K562 (cell line): ENCODE measurements around the gene STX2. TPM values are rescaled to one million over a fixed set of nuclear protein-coding genes. Genes with fewer than 3 reads are reported as not detected.

ENCODE experiments used
- ATAC-seq: fragments of 200-7000 bp; cut with Tn5 transposase; 3 replicates; pipeline ENCODE4 v1.9.1; 2020; ENCODE audit warnings: moderate library complexity
- BruUV-seq: library from RNA; stranded (reverse); fragments of 400-500 nt; replicated peaks from 2 replicates; lab custom pipeline; 2021; lab: Mats Ljungman, UMichigan
- CTCF ChIA-PET: fragments of 300-600 bp; formaldehyde crosslinking; extraction: SDS; loops from one replicate; lab custom pipeline; 2021; ENCODE audit warnings: low intra/inter-chr PET ratio; lab: Yijun Ruan, JAX
- POLR2A ChIA-PET: fragments of 300-600, 350-650 bp; sonication (Branson Sonifier 250); formaldehyde crosslinking; extraction: SDS; loops from one replicate; lab custom pipeline; 2021; ENCODE audit warnings: antibody characterized with exemption, inconsistent platforms; lab: Yijun Ruan, JAX
- DNase-seq, 4 experiments: peaks; one replicate each; pipeline versions ENCODE4 v3.0.0 to v3.0.0-alpha.2; 2011 to 2018; ENCODE audit warnings: low spot score in 3 of 4, mixed read lengths in 3 of 4; ENCODE audit errors: extremely low read depth in 1 of 4
- FAIRE-seq: peaks from 2 replicates; lab custom pipeline; 2011; peaks lifted over from hg19 to GRCh38; lab: Jason Lieb, UNC
- H2AFZ ChIP-seq: 2 replicates; pipeline ENCODE4 v1.6.0; 2011; ENCODE audit warnings: low read depth, low read length, control low read depth, inconsistent platforms
- H3K27ac ChIP-seq: fragments of 200-600 bp; 3 replicates; pipeline ENCODE4 v1.8.0; 2011; ENCODE audit warnings: low read depth, mild to moderate bottlenecking, control low read depth, inconsistent platforms, low read length, moderate library complexity, mixed read lengths; ENCODE audit errors: extremely low read depth
- H3K27me3 ChIP-seq, 2 experiments: fragments of 300-600 bp in 1 of 2; 2 replicates in 1 of 2; 3 replicates in 1 of 2; pipeline versions ENCODE4 v1.6.0 to v1.8.0; 2011; ENCODE audit warnings: inconsistent platforms in 2 of 2, low read length in 2 of 2, mild to moderate bottlenecking in 1 of 2, mixed read lengths in 1 of 2, moderate library complexity in 1 of 2; ENCODE audit not compliant: control insufficient read depth in 2 of 2, insufficient read depth in 2 of 2
- H3K36me3 ChIP-seq: fragments of 300-600 bp; 3 replicates; pipeline ENCODE4 v1.8.0; 2011; ENCODE audit warnings: mild to moderate bottlenecking, low read length, inconsistent platforms; ENCODE audit not compliant: control insufficient read depth, insufficient read depth
- H3K4me1 ChIP-seq, 2 experiments: fragments of 200-600 bp in 1 of 2; replicated peaks in 1 of 2; 2 replicates in 1 of 2; 3 replicates in 1 of 2; pipeline versions ENCODE4 v1.5.1 to v1.8.0; 2011; ENCODE audit warnings: inconsistent platforms in 2 of 2, low read length in 2 of 2, mild to moderate bottlenecking in 1 of 2, mixed read lengths in 1 of 2, moderate library complexity in 1 of 2; ENCODE audit not compliant: control insufficient read depth in 2 of 2, insufficient read depth in 2 of 2
- H3K4me2 ChIP-seq: 2 replicates; pipeline ENCODE4 v1.6.1; 2011; ENCODE audit warnings: low read length, control low read depth, inconsistent platforms, mixed read lengths; ENCODE audit not compliant: insufficient read depth
- H3K4me3 ChIP-seq: fragments of 200-600 bp; sonication (generic), shearing (Covaris generic); 2 replicates; pipeline ENCODE4 v1.5.1; 2016; ENCODE audit warnings: control low read depth, inconsistent platforms
- H3K79me2 ChIP-seq: fragments of 200-600 bp; 3 replicates; pipeline ENCODE4 v1.8.0; 2011; ENCODE audit warnings: low read length, inconsistent platforms; ENCODE audit not compliant: control insufficient read depth, insufficient read depth
- H3K9ac ChIP-seq, 2 experiments: 2 replicates each; pipeline versions ENCODE4 v1.6.0 to v1.6.1; 2011; ENCODE audit warnings: low read depth in 2 of 2, low read length in 2 of 2, control low read depth in 1 of 2, inconsistent platforms in 1 of 2, mild to moderate bottlenecking in 1 of 2, mixed read lengths in 1 of 2; ENCODE audit not compliant: insufficient read depth in 1 of 2
- H3K9me1 ChIP-seq: one replicate; pipeline ENCODE4 v1.6.0; 2011; ENCODE audit warnings: inconsistent platforms, mild to moderate bottlenecking, low read length, moderate library complexity; ENCODE audit not compliant: control insufficient read depth, insufficient read depth
- H3K9me3 ChIP-seq: replicated peaks from 2 replicates; pipeline ENCODE4 v1.5.1; 2011; ENCODE audit warnings: low read depth, low read length, inconsistent platforms; ENCODE audit not compliant: control insufficient read depth, insufficient read depth
- H4K20me1 ChIP-seq: replicated peaks from 2 replicates; pipeline ENCODE4 v1.6.1; 2011; ENCODE audit warnings: low read length, inconsistent platforms, mixed read lengths; ENCODE audit not compliant: control insufficient read depth, insufficient read depth
- DNMT1 ChIP-seq: fragments of 450-650 bp; IDR thresholded peaks from 2 replicates; pipeline ENCODE4 v1.6.1; 2016; ENCODE audit warnings: antibody characterized with exemption, mild to moderate bottlenecking
- ELF4 ChIP-seq: fragments of 450-650 bp; formaldehyde crosslinking; IDR thresholded peaks from 2 replicates; pipeline ENCODE4 v1.4.0; 2022; ENCODE audit warnings: missing genetic modification characterization
- GABPB2 ChIP-seq: fragments of 250-450 bp; sonication (Bioruptor Pico); conservative IDR thresholded peaks from 2 replicates; pipeline ENCODE4 v1.5.1; 2021; ENCODE audit warnings: mild to moderate bottlenecking
- MECOM ChIP-seq: fragments of 250-450 bp; sonication (Bioruptor Pico); IDR thresholded peaks from 2 replicates; pipeline ENCODE4 v1.8.0; 2022; ENCODE audit warnings: inconsistent platforms
- PRPF4 ChIP-seq: fragments of 200-400 bp; formaldehyde crosslinking; IDR thresholded peaks from one replicate; pipeline ENCODE4 v1.6.1; 2017; ENCODE audit warnings: low read length, low read depth, mild to moderate bottlenecking; ENCODE audit not compliant: insufficient read depth, poor library complexity, severe bottlenecking
- RAD51 ChIP-seq: fragments of 450-650 bp; IDR thresholded peaks from 2 replicates; pipeline ENCODE4 v1.7.1; 2016; ENCODE audit warnings: low read depth, mild to moderate bottlenecking, borderline replicate concordance
- RBM39 ChIP-seq: fragments of 200-400 bp; formaldehyde crosslinking; optimal IDR thresholded peaks from 2 replicates; pipeline ENCODE3; 2018; ENCODE audit warnings: low read depth, low read length
- TEAD1 ChIP-seq, 2 experiments: fragments of 450-650 bp in 1 of 2; sonication (generic) in 1 of 2; formaldehyde crosslinking; IDR thresholded peaks; 2 replicates each; pipeline versions ENCODE4 v1.4.0 to v1.8.0; 2020 to 2022; ENCODE audit warnings: mild to moderate bottlenecking in 2 of 2, missing genetic modification reagents in 1 of 2
- ZC3H4 ChIP-seq: sonication (generic); formaldehyde crosslinking; IDR thresholded peaks from 2 replicates; pipeline ENCODE4 v1.9.0; 2021; ENCODE audit warnings: missing genetic modification reagents, borderline replicate concordance
- ZNF324 ChIP-seq: fragments of 250-450 bp; sonication (Bioruptor Pico); IDR thresholded peaks from 2 replicates; pipeline ENCODE4 v1.4.0; 2020; ENCODE audit warnings: mild to moderate bottlenecking
- WGBS: fragments of 100-300 bp; shearing (Covaris generic); methylation state at CpG from one replicate; pipeline ENCODE4 v1.1.6; 2016; ENCODE audit warnings: low coverage, mixed read lengths; ENCODE audit not compliant: insufficient coverage; ENCODE audit errors: missing lambda C conversion rate; 5-methylcytosine and 5-hydroxymethylcytosine counted together
- in situ Hi-C: fragments of 300-500 bp; cut with MboI; formaldehyde crosslinking; loops from 4 replicates; pipeline ENCODE4 v1.15.0; 2018; ENCODE audit warnings: inconsistent platforms, mixed read lengths
- intact Hi-C: fragments of 100-400 bp; cut with micrococcal nuclease; formaldehyde crosslinking; loops from 2 replicates; pipeline ENCODE4 v1.14.2; 2022
- polyA plus RNA-seq, 8 experiments: library from polyadenylated mRNA; depleted of rRNA in 4 of 8; stranded (reverse) in 5 of 8; unstranded in 3 of 8; fragments of >200 nt; fragmentation: Nextera tagmentation in 2 of 8; fragmentation: Illumina TruSeq in 1 of 8; extraction: Ambion mirVana in 2 of 8; extraction: Trizol in 1 of 8; gene quantifications; 2 replicates each; pipeline versions ENCODE4 v1.2.1 to v1.2.3, GENCODE V29; 2011 to 2014; ENCODE audit warnings: inconsistent platforms in 1 of 8, missing spikeins in 1 of 8
- total RNA-seq, 7 experiments: library from RNA; depleted of rRNA in 6 of 7; stranded (reverse); fragments of >200 nt in 6 of 7; fragmentation: Illumina TruSeq in 2 of 7; extraction: Trizol in 2 of 7; gene quantifications; 2 replicates each; pipeline versions ENCODE4 v1.2.1 to v1.2.3, GENCODE V29; 2011 to 2021; ENCODE audit warnings: low replicate concordance in 1 of 7
- TF ChIP-seq, protein P1 (sequence below): sonication (generic); formaldehyde crosslinking; IDR thresholded peaks from 2 replicates; pipeline ENCODE4 v1.8.1; 2023; ENCODE audit warnings: mild to moderate bottlenecking, missing genetic modification reagents
- TF ChIP-seq, protein P2 (sequence below): sonication (generic); formaldehyde crosslinking; IDR thresholded peaks from 2 replicates; pipeline ENCODE4 v1.8.0; 2022; ENCODE audit warnings: mild to moderate bottlenecking, missing genetic modification reagents, borderline replicate concordance
- TF ChIP-seq, protein P3 (sequence below): fragments of 250-450 bp; sonication (Bioruptor Pico); IDR thresholded peaks from 2 replicates; pipeline ENCODE4 v1.5.0; 2020; ENCODE audit warnings: mild to moderate bottlenecking
- TF ChIP-seq, protein P4 (sequence below): fragments of 450-650 bp; formaldehyde crosslinking; IDR thresholded peaks from 2 replicates; pipeline ENCODE4 v1.4.0; 2020; ENCODE audit warnings: mild to moderate bottlenecking, mixed read lengths

Gene STX2
- total and polyA plus RNA-seq, 9 of the 15 experiments (the other 6 are each of a cell fraction or from before 2014, with no cell fraction given): 22.2 to 54.6 (median 30.8) TPM

DNA sequence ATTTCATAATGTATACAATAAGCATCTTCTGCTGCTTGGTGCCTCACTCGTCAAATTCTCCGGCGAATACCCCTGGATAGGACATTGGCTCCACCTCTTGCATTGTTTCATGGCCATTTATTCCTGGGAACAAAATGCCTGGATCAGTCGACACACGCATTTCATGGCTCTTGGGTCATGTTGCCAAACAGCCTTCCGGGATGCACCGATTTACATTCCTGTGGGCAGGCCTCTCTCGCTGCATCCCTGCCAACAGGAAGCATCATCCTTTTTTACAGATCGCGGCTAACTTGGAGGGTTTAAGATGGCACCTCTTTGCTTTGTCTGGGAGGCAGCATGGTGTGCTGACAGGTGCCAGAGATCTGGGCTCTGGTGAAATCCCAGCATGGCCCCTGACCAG lies 90.3 kb downstream of the STX2 start:
- in situ Hi-C loops (loop anchor here (25.0 kb wide), 1 partner anchor 711 kb away; no protein-coding TSS in a partner anchor), intact Hi-C loops (loop anchor here (2.0 to 10.0 kb wide), 4 partner anchors 86 to 468 kb away; no protein-coding TSS in a partner anchor)
- Histone ChIP-seq H3K27ac (no peak overlapping the region), H3K4me2 (no peak overlapping the region), H4K20me1 (no peaks in the 10 kb centered on the region), H3K9ac (no peak overlapping the region), H2AFZ (no peak overlapping the region), H3K79me2 (no peaks in the 10 kb centered on the region), H3K9me1 (no peaks in the 10 kb centered on the region), H3K4me1 (no peaks in the 10 kb centered on the region; a peak in 1 of 5 replicates), H3K36me3 (no peaks in the 10 kb centered on the region), H3K9me3 (no peaks in the 10 kb centered on the region), H3K27me3 (peaks cover 7 to 28% of the 10 kb centered on the region in 2 experiments), H3K4me3 (no peak overlapping the region)
- no peak for DNase-seq
- no peak for FAIRE-seq
- 0% methylated on average over 10 of the region's 10 CpGs for WGBS
- no peak for ATAC-seq
- CTCF ChIA-PET: no interaction called here
- POLR2A ChIA-PET: interaction anchor here (0.7 to 1.7 kb wide), 5 partner anchors 9 to 1492 kb away, joined by 3 to 5 read pairs (median 4); no protein-coding TSS in a partner anchor
- no TSS peak for BruUV-seq
- TF ChIP-seq DNMT1 (no peak), ELF4 (CRISPR knock-in tag) (no peak), RAD51 (no peak), ZNF324 (CRISPR knock-in tag) (no peak), PRPF4 (no peak), GABPB2 (no peak), RBM39 (no peak), TEAD1 (CRISPR knock-in tag; IDR thresholded peaks at IDR 0.05) (no peak), ZC3H4 (CRISPR knock-in tag) (no peak), MECOM (CRISPR knock-in tag) (no peak)
- TF ChIP-seq, protein P1, sequence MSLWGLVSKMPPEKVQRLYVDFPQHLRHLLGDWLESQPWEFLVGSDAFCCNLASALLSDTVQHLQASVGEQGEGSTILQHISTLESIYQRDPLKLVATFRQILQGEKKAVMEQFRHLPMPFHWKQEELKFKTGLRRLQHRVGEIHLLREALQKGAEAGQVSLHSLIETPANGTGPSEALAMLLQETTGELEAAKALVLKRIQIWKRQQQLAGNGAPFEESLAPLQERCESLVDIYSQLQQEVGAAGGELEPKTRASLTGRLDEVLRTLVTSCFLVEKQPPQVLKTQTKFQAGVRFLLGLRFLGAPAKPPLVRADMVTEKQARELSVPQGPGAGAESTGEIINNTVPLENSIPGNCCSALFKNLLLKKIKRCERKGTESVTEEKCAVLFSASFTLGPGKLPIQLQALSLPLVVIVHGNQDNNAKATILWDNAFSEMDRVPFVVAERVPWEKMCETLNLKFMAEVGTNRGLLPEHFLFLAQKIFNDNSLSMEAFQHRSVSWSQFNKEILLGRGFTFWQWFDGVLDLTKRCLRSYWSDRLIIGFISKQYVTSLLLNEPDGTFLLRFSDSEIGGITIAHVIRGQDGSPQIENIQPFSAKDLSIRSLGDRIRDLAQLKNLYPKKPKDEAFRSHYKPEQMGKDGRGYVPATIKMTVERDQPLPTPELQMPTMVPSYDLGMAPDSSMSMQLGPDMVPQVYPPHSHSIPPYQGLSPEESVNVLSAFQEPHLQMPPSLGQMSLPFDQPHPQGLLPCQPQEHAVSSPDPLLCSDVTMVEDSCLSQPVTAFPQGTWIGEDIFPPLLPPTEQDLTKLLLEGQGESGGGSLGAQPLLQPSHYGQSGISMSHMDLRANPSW (CRISPR knock-in tag): no peak
- TF ChIP-seq, protein P2, sequence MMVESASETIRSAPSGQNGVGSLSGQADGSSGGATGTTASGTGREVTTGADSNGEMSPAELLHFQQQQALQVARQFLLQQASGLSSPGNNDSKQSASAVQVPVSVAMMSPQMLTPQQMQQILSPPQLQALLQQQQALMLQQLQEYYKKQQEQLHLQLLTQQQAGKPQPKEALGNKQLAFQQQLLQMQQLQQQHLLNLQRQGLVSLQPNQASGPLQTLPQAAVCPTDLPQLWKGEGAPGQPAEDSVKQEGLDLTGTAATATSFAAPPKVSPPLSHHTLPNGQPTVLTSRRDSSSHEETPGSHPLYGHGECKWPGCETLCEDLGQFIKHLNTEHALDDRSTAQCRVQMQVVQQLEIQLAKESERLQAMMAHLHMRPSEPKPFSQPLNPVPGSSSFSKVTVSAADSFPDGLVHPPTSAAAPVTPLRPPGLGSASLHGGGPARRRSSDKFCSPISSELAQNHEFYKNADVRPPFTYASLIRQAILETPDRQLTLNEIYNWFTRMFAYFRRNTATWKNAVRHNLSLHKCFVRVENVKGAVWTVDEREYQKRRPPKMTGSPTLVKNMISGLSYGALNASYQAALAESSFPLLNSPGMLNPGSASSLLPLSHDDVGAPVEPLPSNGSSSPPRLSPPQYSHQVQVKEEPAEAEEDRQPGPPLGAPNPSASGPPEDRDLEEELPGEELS (CRISPR knock-in tag): no peak
- TF ChIP-seq, protein P3, sequence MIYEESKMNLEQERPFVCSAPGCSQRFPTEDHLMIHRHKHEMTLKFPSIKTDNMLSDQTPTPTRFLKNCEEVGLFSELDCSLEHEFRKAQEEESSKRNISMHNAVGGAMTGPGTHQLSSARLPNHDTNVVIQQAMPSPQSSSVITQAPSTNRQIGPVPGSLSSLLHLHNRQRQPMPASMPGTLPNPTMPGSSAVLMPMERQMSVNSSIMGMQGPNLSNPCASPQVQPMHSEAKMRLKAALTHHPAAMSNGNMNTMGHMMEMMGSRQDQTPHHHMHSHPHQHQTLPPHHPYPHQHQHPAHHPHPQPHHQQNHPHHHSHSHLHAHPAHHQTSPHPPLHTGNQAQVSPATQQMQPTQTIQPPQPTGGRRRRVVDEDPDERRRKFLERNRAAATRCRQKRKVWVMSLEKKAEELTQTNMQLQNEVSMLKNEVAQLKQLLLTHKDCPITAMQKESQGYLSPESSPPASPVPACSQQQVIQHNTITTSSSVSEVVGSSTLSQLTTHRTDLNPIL (CRISPR knock-in tag): no peak
- TF ChIP-seq, protein P4, sequence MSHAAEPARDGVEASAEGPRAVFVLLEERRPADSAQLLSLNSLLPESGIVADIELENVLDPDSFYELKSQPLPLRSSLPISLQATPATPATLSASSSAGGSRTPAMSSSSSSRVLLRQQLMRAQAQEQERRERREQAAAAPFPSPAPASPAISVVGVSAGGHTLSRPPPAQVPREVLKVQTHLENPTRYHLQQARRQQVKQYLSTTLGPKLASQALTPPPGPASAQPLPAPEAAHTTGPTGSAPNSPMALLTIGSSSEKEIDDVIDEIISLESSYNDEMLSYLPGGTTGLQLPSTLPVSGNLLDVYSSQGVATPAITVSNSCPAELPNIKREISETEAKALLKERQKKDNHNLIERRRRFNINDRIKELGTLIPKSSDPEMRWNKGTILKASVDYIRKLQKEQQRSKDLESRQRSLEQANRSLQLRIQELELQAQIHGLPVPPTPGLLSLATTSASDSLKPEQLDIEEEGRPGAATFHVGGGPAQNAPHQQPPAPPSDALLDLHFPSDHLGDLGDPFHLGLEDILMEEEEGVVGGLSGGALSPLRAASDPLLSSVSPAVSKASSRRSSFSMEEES (CRISPR knock-in tag): no peak
